Activated CD8-positive, alpha-beta memory T cell treated with anti-CD3 and anti-CD28 coated beads for 48 hours (primary cell): Measurements from ENCODE around the gene ZNF77.
A peak's percentile ranks its signal among the peaks of the same experiment; 100 is the strongest.
"Not testable (repeated sequence)": the region's sequence is repeated elsewhere in the genome, so short reads cannot be mapped to it uniquely, and the experiment has no call there.

ENCODE experiments used
- DNase-seq, 3 experiments: peaks; one replicate each; pipeline ENCODE4 v3.0.0-alpha.2; 2020; ENCODE audit warnings: low read depth in 2 of 3, low spot score in 2 of 3

Gene ZNF77

DNA sequence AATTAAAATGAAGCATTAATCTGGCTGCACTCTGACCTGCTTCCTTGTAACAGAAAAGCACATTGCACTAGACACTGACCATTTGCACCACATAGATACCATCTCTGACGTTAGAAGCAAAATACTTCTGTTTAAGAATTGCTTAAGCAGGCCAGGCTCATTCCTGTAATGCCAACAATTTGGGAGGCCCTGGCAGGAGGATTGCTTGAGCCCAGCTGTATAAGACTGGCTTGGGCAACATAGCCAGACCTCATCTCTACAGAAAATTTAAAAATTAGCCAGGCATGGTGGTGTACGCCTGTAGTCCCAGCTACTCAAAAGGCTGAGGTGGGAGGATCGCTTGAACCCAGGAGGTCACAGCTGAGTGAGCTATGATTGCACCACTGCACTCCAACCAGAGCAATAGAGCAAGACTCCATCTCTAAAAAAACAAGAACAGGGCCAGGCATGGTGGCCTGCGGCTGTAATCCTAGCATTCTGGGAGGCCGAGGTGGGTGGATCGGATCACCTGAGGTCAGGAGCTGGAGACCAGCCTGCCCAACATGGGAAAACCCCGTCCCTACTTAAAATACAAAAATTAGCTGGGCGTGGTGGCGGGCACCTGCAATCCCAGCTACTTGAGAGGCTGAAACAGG is 25.5 kb upstream of the ZNF77 start:
- DNase-seq = no peak

- DNase-seq = no peak
Observed at GRCh38 chr19:2969104-2969504, 24.3 kb upstream of the ZNF77 start.

DNA sequence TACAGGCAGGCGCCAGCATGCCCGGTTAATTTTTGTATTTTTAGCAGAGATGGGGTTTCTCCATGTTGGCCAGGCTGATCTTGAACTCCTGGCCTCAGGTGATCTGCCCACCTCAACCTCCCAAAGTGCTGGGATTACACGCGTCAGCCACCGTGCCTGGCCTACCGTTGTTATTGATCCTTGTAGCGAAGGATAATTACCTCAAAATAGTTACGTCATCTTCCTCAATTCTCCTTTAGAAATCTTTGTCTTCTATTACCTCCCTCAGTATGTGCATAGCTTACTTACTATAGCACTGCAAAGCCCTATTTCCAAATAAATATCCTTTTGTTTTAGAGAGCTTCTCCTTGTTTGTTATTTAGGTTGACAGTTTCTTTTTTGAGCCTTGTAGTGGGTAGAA is 23.2 kb upstream of the ZNF77 start:
- no peak for DNase-seq

DNA sequence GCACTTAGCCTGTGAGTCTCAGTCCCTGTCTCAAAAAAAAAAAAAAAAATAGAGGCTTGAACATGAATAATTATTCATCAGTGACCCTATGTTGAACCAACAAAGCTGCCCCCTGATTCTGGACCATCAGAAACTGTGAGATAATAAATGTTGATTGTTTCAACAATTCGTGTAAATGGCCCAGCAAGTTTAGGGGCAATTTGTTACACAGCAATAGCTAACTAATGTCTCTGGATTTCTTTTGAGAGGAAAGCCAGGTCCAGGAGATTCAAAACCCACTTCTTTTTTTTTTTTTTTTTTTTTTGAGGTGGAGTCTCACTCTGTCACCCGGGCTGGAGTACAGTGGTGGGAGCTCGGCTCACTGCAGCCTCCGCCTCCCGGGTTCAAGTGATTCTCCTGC is 20.1 kb upstream of the ZNF77 start:
- no peak for DNase-seq

- not testable (repeated sequence) for DNase-seq
Observed at GRCh38 chr19:2963631-2964030, 18.9 kb upstream of the ZNF77 start.

DNA sequence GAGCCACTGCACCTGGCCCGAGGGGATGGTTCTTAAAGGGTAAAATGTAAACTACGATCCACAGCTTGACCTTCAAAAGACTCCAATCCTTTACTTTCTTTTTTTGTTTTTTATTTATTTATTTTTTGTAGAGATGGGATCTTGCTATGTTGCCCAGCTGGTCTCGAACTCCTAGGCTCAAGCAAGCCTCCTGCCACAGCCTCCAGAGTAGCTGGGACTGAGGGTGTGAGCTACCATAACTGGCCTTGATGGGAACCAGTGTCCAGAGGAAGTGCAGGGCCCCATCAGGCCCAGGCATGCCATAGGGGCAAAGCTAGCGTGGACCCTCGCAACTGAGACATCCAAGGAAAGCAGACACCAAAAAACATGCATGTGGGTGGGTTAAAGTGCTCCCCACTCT is 18.4 kb upstream of the ZNF77 start:
- DNase-seq = no peak

DNA sequence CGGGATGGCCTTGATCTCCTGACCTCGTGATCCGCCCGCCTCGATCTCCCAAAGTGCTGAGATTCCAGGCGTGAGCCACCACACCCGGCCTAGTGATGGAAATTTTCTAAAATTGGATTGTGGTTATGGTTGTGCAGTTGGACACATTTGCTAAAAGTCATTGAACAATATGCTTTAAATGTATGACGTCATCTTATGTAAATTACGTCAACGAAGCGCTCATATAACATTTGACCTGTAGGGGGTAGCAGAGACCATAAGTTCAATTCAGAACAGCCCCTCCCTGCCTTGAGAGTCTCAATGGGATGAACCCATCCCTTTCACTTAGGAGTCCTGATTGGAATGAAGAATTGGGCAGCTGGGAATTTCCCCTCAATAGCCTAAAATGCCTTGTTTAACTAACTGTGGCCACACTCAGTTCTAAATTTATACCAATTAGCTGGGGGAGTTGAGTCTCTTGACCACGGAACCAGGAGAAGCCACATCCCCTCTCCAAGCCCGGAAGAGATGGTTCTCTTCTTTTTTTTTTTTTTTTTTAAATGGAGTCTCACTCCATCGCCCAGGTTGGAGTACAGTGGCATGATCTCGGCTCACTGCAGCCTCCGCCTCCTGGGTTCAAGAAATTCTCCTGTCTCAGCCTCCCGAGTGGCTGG is 17.4 kb upstream of the ZNF77 start:
- DNase-seq = peak in 1 of 3 experiments; percentile 28

DNA sequence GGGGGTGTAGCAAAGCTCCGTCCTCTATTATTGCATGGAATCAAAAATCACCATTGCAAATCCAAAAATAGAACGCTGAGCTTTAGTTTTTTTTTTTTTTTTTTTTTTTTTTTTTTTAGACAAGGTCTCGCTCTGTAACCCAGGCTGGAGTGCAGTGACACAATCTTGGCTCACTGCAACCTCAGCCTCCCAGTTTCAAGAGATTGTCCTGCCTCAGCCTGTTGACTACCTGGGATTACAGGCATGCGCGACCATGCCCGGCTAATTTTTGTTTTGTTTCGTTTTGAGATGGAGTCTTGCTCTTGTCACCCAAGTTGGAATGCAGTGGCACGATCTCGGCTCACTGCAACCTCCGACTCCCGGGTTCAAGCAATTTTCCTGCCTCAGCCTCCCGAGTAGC is 15.3 kb upstream of the ZNF77 start:
- DNase-seq = no peak

DNA sequence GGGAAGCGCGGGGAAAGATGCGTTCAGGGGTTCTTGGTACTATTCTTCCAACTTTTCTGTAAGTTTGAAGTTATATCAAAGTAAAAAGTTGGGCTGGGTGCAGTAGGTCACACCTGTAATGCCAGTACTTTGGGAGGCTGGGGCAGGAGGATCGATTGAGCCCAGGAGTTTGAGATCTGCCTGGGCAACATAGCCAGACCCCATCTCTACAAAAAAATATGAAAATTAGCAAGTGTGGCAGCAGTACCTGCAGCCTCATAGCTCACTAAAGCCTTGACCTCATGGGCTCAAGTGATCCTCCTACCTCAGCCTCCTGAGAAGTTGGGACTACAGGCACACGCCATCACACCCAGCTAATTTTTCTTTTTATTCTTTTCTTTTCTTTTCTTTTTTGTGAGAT is 12.4 kb upstream of the ZNF77 start:
- DNase-seq = no peak

- no peak for DNase-seq
Observed at GRCh38 chr19:2952953-2953481, 8.2 kb upstream of the ZNF77 start.

DNA sequence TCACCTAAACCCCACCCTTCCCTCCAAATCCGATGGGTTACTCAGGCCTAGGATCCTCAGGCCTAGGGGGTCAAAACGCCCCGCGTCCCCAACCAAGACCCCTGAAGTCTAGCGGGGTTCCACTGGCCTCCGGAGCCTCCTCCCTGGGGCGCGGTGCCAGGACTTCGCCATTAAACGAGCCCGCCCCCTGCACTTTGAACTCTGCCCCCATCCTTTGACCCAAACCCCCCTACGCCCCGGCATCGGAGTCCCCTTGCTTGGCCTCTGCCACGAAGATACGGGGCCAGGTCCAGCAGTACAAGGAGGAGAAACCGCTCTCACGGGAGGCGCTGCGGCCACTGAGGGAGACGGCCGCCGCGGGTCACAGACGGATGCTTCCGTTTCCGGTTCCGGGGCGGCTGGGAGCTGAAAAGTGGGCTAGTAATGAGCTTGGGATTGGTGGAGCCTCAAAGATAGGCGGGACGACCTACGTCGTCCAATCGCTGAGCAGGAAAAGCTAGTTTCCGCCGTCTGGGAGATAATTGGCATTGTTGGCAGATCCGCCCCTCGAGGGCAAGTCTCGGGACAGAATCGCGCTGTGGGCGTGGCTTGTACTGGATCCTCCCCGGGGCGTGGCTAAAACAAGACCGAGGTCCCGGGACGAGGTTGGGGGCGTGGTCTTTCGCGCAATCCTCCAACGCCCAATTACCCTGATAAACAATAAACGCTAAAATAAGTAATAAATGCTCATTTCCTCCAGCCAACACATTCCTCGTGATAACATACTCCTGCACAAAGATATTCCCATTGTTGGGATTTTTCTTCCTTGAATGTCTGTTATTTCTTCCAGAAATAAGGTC is 5.7 kb upstream of the ZNF77 start:
- peak; percentile 97 to 100 (median 99) for DNase-seq

GRCh38 chr19:2949939-2950285 is 5.1 kb upstream of the ZNF77 start:
- DNase-seq = peak in 1 of 3 experiments; percentile 14

DNA sequence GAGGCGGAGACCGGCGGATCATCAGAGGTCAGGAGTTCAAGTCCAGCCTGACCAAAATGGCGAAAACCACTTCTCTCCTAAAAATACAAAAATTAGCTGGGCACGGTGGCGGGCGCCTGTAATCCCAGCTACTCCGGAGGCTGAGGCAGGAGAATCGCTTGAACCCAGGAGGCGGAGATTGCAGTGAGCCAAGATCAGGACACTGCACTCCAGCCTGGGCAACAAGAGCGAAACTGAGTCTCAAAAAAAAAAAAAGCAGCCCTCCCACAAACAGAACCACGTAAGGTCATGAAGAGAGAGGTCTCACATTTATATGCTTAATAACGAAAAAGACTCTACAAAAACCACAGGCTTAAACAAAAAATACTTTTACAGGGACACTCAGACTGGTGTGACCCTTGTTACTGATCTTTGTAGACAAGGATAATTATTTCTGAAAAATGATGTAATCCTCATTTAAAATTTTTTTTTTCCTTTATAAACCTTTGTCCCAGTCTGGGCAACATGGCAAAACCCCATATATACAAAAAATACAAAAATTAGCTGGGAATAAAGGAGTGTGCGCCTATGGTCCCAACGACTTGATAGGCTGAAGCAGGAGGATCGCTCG is 909 bp upstream of the ZNF77 start:
- no peak for DNase-seq

- DNase-seq = no peak
Observed at GRCh38 chr19:2944403-2944774, 382 bp downstream of the ZNF77 start.

GRCh38 chr19:2942928-2943640 is 1.7 kb downstream of the ZNF77 start:
- DNase-seq = no peak

DNA sequence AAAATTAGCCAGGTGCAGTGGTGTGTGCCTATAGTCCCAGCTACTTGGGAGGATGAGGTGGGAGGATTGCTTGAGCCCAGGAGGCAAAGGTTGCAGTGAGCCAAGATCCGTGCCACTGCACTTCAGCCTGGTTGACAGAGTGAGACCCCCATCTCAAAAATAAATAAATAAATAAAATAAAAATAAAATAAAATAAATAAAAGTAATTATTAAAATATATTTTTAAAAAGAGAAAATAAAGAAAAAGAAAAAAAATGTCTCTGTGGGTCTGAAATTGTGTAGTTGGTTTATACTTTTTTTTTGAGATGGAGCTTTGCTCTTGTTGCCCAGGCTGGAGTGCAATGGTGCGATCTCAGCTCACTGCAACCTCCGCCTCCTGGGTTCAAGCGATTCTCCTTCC is 8.9 kb downstream of the ZNF77 start:
- not testable (repeated sequence) for DNase-seq

GRCh38 chr19:2933490-2933910 is 11.3 kb downstream of the ZNF77 start:
- no peak for DNase-seq

- no peak for DNase-seq
Observed at GRCh38 chr19:2927032-2927430, 17.7 kb downstream of the ZNF77 start.

DNA sequence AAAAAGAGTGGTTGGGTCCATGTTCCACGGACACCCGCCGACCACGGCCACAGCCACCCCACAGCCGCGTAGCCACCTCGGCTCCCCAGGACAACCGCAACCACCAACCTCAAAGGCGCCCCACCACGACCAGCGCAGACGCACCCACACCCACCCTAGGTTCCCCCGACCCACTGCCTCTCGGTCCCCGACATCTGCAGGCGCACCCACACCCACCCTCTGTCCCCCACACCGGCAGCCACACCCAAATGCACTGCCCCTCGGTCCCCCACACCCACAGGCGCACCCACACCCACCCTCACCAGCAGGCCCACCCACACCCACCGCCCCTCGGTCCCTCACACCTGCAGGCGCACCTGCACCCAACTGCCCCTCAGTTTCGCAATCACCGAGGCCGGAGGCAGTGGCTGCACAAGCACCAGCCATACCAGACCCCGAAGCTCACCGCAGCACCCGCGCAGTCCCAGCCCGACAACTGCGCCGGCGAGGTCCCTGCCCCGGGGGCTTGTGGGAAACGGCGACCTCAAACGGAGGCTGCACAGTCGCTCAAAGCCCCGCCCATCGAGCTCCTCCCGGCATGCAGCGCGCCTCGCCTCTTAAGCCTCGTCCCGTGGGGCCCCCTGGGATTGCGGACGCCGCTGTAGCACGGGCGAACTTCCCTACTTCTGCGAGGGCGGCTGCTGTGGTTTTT is 18.3 kb downstream of the ZNF77 start:
- no peak for DNase-seq

DNA sequence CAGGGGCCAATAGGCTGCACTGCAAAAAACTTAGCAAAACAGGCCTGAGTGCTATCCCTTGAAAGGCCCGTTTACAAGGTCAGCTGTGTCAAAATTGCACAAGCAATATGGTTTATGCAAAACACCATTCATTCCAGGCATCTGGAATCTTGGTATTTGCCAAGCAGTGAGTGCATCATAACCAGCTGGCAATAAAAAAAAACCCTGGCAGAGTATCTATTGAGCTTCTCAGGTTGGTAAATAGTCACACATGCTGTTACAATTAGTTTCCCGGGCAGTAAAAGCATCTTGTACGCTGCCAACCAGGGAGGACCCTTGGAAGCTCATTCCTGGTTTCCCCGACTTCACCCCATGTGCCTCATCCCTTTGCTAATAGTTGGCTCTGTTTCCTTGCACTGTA is 21.3 kb downstream of the ZNF77 start:
- DNase-seq = no peak
